A549 (cell line): ENCODE results near the gene ZSCAN1. TPM values are rescaled to one million over a fixed set of nuclear protein-coding genes. Genes with fewer than 3 reads are reported as not detected.

Experiments
- ATAC-seq, 2 experiments: fragments of 200-7000 bp in 1 of 2; fragments of >200 bp in 1 of 2; cut with Nextera tagmentation in 1 of 2; cut with Tn5 transposase in 1 of 2; 3 replicates each; pipeline versions ENCODE4 v1.8.0 to v1.9.1; 2018 to 2020; ENCODE audit warnings: mild to moderate bottlenecking in 1 of 2, moderate library complexity in 1 of 2
- CTCF ChIA-PET: fragments of 300-600 bp; sonication (Branson Sonifier 250); formaldehyde crosslinking; extraction: SDS; loops from one replicate; lab custom pipeline; 2021; ENCODE audit warnings: antibody characterized with exemption, inconsistent platforms; lab: Yijun Ruan, JAX
- POLR2A ChIA-PET: fragments of 350-600 bp; formaldehyde crosslinking; extraction: SDS; loops from one replicate; lab custom pipeline; 2021; ENCODE audit warnings: antibody characterized with exemption, inconsistent platforms; lab: Yijun Ruan, JAX
- DNase-seq, 2 experiments: peaks; one replicate each; pipeline versions ENCODE4 v3.0.0 to v3.0.0-alpha.2; 2011 to 2016; ENCODE audit warnings: low read depth in 1 of 2, low spot score in 1 of 2
- FAIRE-seq: peaks from 2 replicates; lab custom pipeline; 2011; peaks lifted over from hg19 to GRCh38; lab: Jason Lieb, UNC
- H3K27ac ChIP-seq, 2 experiments: fragments of >200 bp; sonication (Bioruptor Twin); formaldehyde crosslinking; 3 replicates each; pipeline ENCODE4 v1.5.1; 2016 to 2017
- H3K4me1 ChIP-seq: fragments of >200 bp; sonication (Bioruptor Twin); formaldehyde crosslinking; 3 replicates; pipeline ENCODE4 v1.6.1; 2016
- H3K4me2 ChIP-seq: fragments of >200 bp; sonication (Bioruptor Twin); formaldehyde crosslinking; 3 replicates; pipeline ENCODE4 v1.6.1; 2016
- H3K4me3 ChIP-seq: fragments of >200 bp; sonication (Bioruptor Twin); formaldehyde crosslinking; 3 replicates; pipeline ENCODE4 v1.5.1; 2016
- H3K9me3 ChIP-seq: fragments of >200 bp; sonication (Bioruptor Twin); formaldehyde crosslinking; 3 replicates; pipeline ENCODE4 v1.6.1; 2016
- CBX8 ChIP-seq: fragments of 200-600 bp; sonication (generic); IDR thresholded peaks from 2 replicates; pipeline ENCODE4 v1.6.1; 2016
- EHF ChIP-seq: fragments of 250-450 bp; sonication (Bioruptor Pico); IDR thresholded peaks from 2 replicates; pipeline ENCODE4 v1.5.0; 2020; ENCODE audit warnings: mild to moderate bottlenecking
- ELK1 ChIP-seq: fragments of 150-350 bp; IDR thresholded peaks from 2 replicates; pipeline ENCODE4 v1.6.1; 2014; ENCODE audit warnings: low read depth, mild to moderate bottlenecking, low read length
- EP300 ChIP-seq, 2 experiments: fragments of >200 bp; sonication (Bioruptor Twin); formaldehyde crosslinking; IDR thresholded peaks; 2 replicates in 1 of 2; 3 replicates in 1 of 2; pipeline ENCODE4 v1.6.1; 2016 to 2017
- ESRRA ChIP-seq: fragments of 150-350 bp; IDR thresholded peaks from 2 replicates; pipeline ENCODE4 v1.6.1; 2014; ENCODE audit warnings: mild to moderate bottlenecking, low read length, borderline replicate concordance
- FOSL2 ChIP-seq, 2 experiments: fragments of 450-650 bp in 1 of 2; fragments of >200 bp in 1 of 2; sonication (Bioruptor Twin) in 1 of 2; formaldehyde crosslinking; IDR thresholded peaks; 2 replicates each; pipeline versions ENCODE4 v1.5.0 to v1.6.1; 2016 to 2020; ENCODE audit warnings: mild to moderate bottlenecking in 1 of 2, moderate library complexity in 1 of 2
- FOXS1 ChIP-seq: fragments of 250-450 bp; sonication (Bioruptor Pico); IDR thresholded peaks from 2 replicates; pipeline ENCODE4 v1.5.0; 2020; ENCODE audit warnings: mild to moderate bottlenecking, moderate library complexity
- HES2 ChIP-seq: fragments of >200 bp; sonication (Bioruptor Twin); formaldehyde crosslinking; IDR thresholded peaks from 2 replicates; pipeline ENCODE4 v1.6.1; 2016
- HEYL ChIP-seq: fragments of 250-450 bp; sonication (Bioruptor Pico); IDR thresholded peaks from 2 replicates; pipeline ENCODE4 v1.8.0; 2021; ENCODE audit warnings: mild to moderate bottlenecking, moderate library complexity
- HOXB5 ChIP-seq: fragments of 250-450 bp; sonication (Bioruptor Pico); IDR thresholded peaks from 2 replicates; pipeline ENCODE4 v1.5.0; 2020; ENCODE audit warnings: mild to moderate bottlenecking, moderate library complexity
- JUNB ChIP-seq: fragments of >200 bp; sonication (Bioruptor Twin); formaldehyde crosslinking; IDR thresholded peaks from 2 replicates; pipeline ENCODE4 v1.6.1; 2016
- KDM1A ChIP-seq: fragments of 200-600 bp; sonication (generic); IDR thresholded peaks from 2 replicates; pipeline ENCODE4 v1.6.1; 2016; ENCODE audit warnings: low read depth, mild to moderate bottlenecking
- KDM5A ChIP-seq: fragments of 200-600 bp; sonication (generic); IDR thresholded peaks from 2 replicates; pipeline ENCODE4 v1.6.1; 2016; ENCODE audit warnings: antibody characterized with exemption, mild to moderate bottlenecking
- MAX ChIP-seq: IDR thresholded peaks from 2 replicates; pipeline ENCODE4 v1.6.1; 2012
- MAZ ChIP-seq: fragments of 150-350 bp; IDR thresholded peaks from 2 replicates; pipeline ENCODE4 v1.6.1; 2014; ENCODE audit warnings: antibody characterized with exemption, low read depth, low read length, borderline replicate concordance
- MYC ChIP-seq: IDR thresholded peaks from 2 replicates; pipeline ENCODE4 v1.6.1; 2012; ENCODE audit warnings: mild to moderate bottlenecking, inconsistent platforms, low read length, improper control_type of control experiment, borderline replicate concordance
- NFE2L2 ChIP-seq: fragments of 150-350 bp; conservative IDR thresholded peaks from 2 replicates; pipeline ENCODE4 v1.6.1; 2014; ENCODE audit warnings: low read length
- NR3C1 ChIP-seq: fragments of >200 bp; sonication (Bioruptor Twin); formaldehyde crosslinking; IDR thresholded peaks from 3 replicates; pipeline ENCODE4 v1.6.1; 2017
- PBX3 ChIP-seq: IDR thresholded peaks from 2 replicates; pipeline ENCODE4 v1.6.1; 2012
- PHF8 ChIP-seq: fragments of 200-600 bp; sonication (generic); IDR thresholded peaks from 2 replicates; pipeline ENCODE4 v1.6.1; 2016; ENCODE audit warnings: low read depth, mild to moderate bottlenecking, antibody characterized with exemption, moderate library complexity, borderline replicate concordance
- POLR2A ChIP-seq: IDR thresholded peaks from 2 replicates; pipeline ENCODE4 v1.6.1; 2012; ENCODE audit warnings: mild to moderate bottlenecking, low read length
- RARB ChIP-seq: fragments of 250-450 bp; sonication (Bioruptor Pico); IDR thresholded peaks from 2 replicates; pipeline ENCODE4 v1.8.0; 2021; ENCODE audit warnings: mild to moderate bottlenecking, moderate library complexity
- RFX5 ChIP-seq: fragments of 450-650 bp; IDR thresholded peaks from 2 replicates; pipeline ENCODE4 v1.7.1; 2014; ENCODE audit warnings: antibody characterized with exemption, mild to moderate bottlenecking, moderate library complexity
- TFCP2L1 ChIP-seq: fragments of 250-450 bp; sonication (Bioruptor Pico); IDR thresholded peaks from 2 replicates; pipeline ENCODE4 v1.5.0; 2021; ENCODE audit warnings: mild to moderate bottlenecking
- TP53 ChIP-seq: fragments of 250-450 bp; sonication (Bioruptor Pico); IDR thresholded peaks from 2 replicates; pipeline ENCODE4 v1.5.0; 2021; ENCODE audit warnings: mild to moderate bottlenecking, moderate library complexity
- ZFP36 ChIP-seq: fragments of 450-650 bp; IDR thresholded peaks from 2 replicates; pipeline ENCODE4 v1.6.1; 2014; ENCODE audit warnings: borderline replicate concordance; ENCODE audit not compliant: partially characterized antibody
- ZNF302 ChIP-seq: fragments of 250-450 bp; sonication (Bioruptor Pico); IDR thresholded peaks from 2 replicates; pipeline ENCODE4 v1.9.0; 2021; ENCODE audit warnings: inconsistent platforms, mild to moderate bottlenecking, moderate library complexity
- ZSCAN20 ChIP-seq: fragments of 250-450 bp; sonication (Bioruptor Pico); IDR thresholded peaks from 2 replicates; pipeline ENCODE4 v1.8.0; 2022; ENCODE audit warnings: mild to moderate bottlenecking, moderate library complexity
- WGBS: methylation state at CpG from one replicate; pipeline ENCODE4 v1.1.6; 2017; ENCODE audit errors: missing lambda C conversion rate; 5-methylcytosine and 5-hydroxymethylcytosine counted together
- polyA plus RNA-seq, 4 experiments: library from polyadenylated mRNA; depleted of rRNA in 3 of 4; stranded (reverse); fragments of >200 nt; fragmentation: RNase III in 1 of 4; extraction: RNeasy Plus Mini Kit Qiagen cat#74134 plus additional on column Dnase treatment in 1 of 4; gene quantifications; 2 replicates in 3 of 4; 3 replicates in 1 of 4; pipeline ENCODE4 v1.2.3, GENCODE V29; 2011 to 2017

Gene ZSCAN1
- polyA plus RNA-seq, 2 of the 4 experiments (the other 2 are of a cell fraction): not detected

GRCh38 chr19:58044886-58045285 is 11.1 kb downstream of the ZSCAN1 start:
- Histone ChIP-seq H3K9me3 (peaks cover 80% of the 10 kb centered on the region), H3K4me2 (no peak overlapping the region), H3K27ac (no peak overlapping the region), H3K4me3 (no peak overlapping the region), H3K4me1 (no peaks in the 10 kb centered on the region)
- DNase-seq (no peak), ATAC-seq (no peak), FAIRE-seq (no peak)
- no peak for TF ChIP-seq PHF8
- TF ChIP-seq MYC: no peak
- no peak for TF ChIP-seq ELK1
- TF ChIP-seq HEYL: no peak
- TF ChIP-seq NFE2L2: no peak
- no peak for TF ChIP-seq ZSCAN20 (CRISPR knock-in tag)
- no peak for TF ChIP-seq TFCP2L1 (CRISPR knock-in tag)
- no peak for TF ChIP-seq HES2
- TF ChIP-seq KDM1A: no peak
- no peak for TF ChIP-seq RARB
- no peak for TF ChIP-seq EP300 (IDR thresholded peaks at IDR 0.05)
- TF ChIP-seq NR3C1: no peak
- TF ChIP-seq HOXB5: no peak
- TF ChIP-seq KDM5A: no peak
- TF ChIP-seq EHF: no peak
- no peak for TF ChIP-seq PBX3
- TF ChIP-seq POLR2A: no peak
- no peak for TF ChIP-seq FOSL2 (IDR thresholded peaks at IDR 0.05)
- no peak for TF ChIP-seq FOSL2 (CRISPR knock-in tag; IDR thresholded peaks at IDR 0.05)
- TF ChIP-seq JUNB: no peak
- 70% methylated on average over 26 of the region's 26 CpGs for WGBS
- ChIA-PET POLR2A (no interaction called here), CTCF (no interaction called here)

GRCh38 chr19:58045411-58046050 is 11.7 kb downstream of the ZSCAN1 start:
- TF ChIP-seq ZFP36 (no peak), ZNF302 (CRISPR knock-in tag) (no peak), FOSL2 (IDR thresholded peaks at IDR 0.05) (no peak), FOSL2 (CRISPR knock-in tag; IDR thresholded peaks at IDR 0.05) (no peak), JUNB (no peak), RFX5 (no peak), MAZ (no peak), FOXS1 (no peak), MAX (no peak), TFCP2L1 (CRISPR knock-in tag) (no peak), ESRRA (no peak), RARB (no peak), CBX8 (no peak), HEYL (no peak), TP53 (no peak)
- TF ChIP-seq, all 56 proteins: peak for 0
- CTCF ChIA-PET: interaction anchor here (0.7 kb wide), 1 partner anchor 37 kb away, joined by 3 read pairs; no protein-coding TSS in a partner anchor
- no peak for FAIRE-seq
- ATAC-seq: no peak
- 21% methylated on average over 19 of the region's 24 CpGs for WGBS
- H3K27ac ChIP-seq: no peak overlapping the region
- H3K4me1 ChIP-seq: no peaks in the 10 kb centered on the region
- no peak overlapping the region for H3K4me3 ChIP-seq
- no peak overlapping the region for H3K4me2 ChIP-seq
- POLR2A ChIA-PET: no interaction called here
- H3K9me3 ChIP-seq: peaks cover 73% of the 10 kb centered on the region
- DNase-seq: no peak
